A204.1 (cell line): ENCODE data around the gene STX4.

Source experiments
- FAIRE-seq: peaks from 2 replicates; lab custom pipeline; 2012; peaks lifted over from hg19 to GRCh38; lab: Jason Lieb, UNC

Gene STX4, protein sequence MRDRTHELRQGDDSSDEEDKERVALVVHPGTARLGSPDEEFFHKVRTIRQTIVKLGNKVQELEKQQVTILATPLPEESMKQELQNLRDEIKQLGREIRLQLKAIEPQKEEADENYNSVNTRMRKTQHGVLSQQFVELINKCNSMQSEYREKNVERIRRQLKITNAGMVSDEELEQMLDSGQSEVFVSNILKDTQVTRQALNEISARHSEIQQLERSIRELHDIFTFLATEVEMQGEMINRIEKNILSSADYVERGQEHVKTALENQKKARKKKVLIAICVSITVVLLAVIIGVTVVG

DNA sequence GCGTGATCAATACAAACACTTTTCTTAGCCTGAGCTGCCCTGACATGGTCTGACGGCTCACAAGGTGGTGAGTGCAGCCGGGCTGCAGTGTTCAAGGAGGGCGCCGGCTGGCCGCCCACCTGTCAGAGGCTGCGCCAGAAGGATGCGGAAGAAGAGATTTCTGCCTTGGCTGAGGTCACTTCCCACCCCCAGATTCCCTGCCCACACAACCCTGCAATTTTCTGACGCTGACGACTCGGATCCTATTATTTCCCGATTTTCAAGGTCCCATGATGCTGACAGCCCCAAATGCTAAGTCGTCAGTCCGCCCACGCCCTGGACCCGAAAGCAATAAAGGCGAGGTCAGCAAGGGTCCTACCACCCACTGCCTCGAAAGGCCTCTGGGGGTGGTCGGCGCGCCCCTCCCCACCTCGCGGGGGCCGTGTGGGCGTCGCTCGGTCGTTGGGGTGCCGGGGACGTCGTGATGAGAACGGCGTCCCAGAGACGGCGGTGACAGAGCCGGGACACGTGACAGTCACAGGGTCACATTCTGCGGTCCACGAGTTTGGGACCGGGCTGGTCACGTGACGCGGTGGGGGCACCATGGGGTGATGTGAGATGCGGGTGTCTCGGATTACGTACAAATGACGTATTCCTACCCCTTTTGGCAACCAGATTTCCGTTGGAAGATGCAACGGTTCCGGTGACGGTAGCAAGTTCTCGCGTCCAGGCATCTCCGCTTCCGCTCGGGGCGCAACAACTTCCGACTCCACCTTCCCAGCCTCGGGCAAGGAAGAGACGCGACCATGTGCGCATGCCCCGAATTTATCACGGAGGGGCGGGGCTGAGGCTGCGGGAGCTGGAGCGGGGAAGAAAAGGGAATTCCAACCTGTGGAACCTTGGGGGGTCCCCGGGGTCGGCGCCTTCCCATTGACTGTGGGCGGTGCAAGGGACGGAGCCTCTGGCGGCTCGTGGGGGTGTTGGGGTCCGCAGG is at the start of gene STX4:
STX4 (plus strand) TSS at position 823 of the 973 bp plus-strand sequence. CDS start 248 bp downstream, outside the sequence.
- FAIRE-seq, result peak; percentile 96

DNA sequence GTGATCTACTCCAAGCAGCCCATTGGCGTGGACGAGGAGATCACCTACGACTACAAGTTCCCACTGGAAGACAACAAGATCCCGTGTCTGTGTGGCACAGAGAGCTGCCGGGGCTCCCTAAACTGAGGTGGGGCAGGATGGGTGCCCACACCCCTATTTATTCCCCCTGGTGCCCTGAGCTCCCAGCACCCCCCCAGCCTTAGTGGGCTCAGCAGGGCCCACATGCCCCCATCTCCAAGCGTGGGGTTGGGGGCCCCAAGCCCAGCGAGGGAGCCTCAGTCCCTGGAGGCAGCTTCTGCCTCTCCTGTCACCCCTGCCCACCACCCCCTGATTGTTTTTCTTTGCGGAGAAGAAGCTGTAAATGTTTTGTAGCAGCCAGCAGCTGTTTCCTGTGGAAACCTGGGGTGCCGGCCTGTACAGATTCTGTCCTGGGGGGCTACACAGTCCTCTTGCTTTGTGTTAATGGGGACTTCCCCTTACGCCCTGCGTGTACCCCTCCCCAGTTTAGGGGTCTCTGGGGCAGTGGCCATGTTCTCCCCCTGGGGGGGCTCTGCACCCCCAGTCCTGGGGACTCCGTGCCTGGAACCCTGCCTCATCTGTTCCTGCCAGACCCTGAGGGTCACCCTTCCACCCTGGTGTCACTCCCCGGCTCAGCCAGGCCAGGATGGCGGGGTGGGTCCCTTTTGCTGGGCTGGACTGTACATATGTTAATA is 49.3 kb upstream of the STX4 start:
- FAIRE-seq, result no peak

DNA sequence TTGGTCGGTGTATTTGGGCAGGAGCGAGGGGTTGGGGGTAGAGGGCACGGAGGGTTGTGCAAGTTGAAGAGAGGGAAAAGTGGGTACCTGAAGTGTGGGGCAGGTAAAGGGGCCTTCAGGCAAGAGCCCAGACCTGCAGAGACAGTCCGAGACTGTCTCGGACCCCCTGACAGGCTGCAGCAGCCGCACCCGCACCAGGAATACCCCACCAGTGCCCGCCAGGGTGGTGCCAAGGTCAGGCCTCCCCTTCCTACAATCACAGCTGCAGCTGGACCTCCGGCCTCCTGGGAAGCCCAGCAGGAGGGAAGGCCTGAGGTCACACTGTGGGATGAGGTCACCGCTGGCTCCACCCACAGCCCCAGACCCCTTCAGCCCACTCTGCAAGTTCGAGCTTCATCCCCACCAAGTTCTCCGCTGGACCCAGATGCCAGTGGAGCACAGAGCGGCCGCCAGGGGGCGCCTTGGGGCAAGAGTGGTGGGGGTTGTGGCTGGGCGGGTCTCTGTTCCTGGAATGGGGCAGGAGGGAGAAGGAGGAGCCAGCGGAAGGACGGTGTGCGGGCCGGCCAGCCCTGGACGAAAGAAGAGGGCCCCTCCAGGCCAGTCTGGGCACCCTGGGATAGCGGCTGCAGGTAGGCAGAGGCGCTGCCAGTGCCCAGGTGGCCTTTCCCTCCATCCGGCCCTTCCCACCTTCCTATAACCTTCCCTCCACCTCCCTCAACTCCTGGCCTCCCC is 48.5 kb upstream of the STX4 start, which contains the start of gene HSD3B7:
HSD3B7 (plus strand) TSS at position 539 of the 732 bp plus-strand sequence. CDS start 452 bp downstream, outside the sequence.
- peak; percentile 58 for FAIRE-seq

DNA sequence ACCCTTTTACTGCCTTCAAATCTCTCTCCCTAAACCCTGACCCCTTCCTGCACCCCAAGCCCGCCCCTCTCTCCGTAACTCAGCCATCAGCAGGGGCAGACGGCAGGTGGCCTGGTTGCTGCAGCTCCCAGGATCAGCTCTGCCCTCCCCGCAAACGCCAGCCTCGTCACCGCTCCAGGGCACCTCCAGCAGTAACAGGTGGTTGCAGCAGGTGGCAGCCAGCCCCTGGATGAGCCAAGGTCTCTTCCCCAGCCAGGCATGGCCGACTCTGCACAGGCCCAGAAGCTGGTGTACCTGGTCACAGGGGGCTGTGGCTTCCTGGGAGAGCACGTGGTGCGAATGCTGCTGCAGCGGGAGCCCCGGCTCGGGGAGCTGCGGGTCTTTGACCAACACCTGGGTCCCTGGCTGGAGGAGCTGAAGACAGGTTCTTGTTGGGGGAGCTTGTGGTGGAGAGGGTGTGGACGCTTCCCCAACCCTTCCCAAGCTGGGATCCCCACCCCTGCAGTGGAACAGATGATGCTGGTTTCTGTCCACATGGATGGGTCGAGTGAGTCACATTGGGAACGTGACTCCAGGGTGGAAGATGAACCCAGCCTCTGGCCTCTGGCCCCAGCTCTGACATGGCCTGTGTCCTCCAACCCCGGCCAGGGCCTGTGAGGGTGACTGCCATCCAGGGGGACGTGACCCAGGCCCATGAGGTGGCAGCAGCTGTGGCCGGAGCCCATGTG is 47.8 kb upstream of the STX4 start:
- no peak for FAIRE-seq

DNA sequence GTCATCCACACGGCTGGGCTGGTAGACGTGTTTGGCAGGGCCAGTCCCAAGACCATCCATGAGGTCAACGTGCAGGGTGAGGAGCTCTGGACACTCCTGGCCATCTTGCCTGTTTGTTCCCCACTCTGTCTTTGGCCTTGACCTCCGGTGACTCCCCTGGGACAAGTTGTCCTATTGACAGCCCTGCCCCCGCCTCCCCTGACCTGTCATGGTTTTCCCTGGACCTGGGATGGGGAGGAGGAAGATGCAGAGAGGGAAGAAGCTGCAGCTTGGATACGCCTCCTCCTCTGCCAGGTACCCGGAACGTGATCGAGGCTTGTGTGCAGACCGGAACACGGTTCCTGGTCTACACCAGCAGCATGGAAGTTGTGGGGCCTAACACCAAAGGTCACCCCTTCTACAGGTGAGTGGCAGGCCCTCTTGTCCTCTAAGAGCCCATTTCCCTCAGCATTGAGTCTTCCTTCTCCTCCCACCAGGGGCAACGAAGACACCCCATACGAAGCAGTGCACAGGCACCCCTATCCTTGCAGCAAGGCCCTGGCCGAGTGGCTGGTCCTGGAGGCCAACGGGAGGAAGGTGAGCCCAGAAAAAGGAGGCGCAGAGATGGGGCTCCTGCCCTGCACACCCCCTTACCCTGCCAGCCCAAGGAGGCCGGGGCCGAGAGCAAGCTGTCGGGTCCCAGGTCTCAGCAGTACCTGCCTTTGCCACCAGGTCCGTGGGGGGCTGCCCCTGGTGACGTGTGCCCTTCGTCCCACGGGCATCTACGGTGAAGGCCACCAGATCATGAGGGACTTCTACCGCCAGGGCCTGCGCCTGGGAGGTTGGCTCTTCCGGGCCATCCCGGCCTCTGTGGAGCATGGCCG is 47.0 kb upstream of the STX4 start:
- FAIRE-seq, result no peak

DNA sequence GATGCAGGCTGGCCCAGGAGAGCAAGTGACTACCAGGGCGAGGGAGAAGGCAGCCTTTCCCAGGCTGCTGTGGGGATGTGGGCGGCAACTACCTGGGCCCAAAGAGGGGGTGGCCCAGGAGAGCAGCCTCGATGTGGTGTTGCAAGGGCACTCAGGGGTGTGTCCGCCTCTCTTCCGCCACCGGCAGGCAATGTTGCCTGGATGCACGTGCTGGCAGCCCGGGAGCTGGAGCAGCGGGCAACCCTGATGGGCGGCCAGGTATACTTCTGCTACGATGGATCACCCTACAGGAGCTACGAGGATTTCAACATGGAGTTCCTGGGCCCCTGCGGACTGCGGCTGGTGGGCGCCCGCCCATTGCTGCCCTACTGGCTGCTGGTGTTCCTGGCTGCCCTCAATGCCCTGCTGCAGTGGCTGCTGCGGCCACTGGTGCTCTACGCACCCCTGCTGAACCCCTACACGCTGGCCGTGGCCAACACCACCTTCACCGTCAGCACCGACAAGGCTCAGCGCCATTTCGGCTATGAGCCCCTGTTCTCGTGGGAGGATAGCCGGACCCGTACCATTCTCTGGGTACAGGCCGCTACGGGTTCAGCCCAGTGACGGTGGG is 45.7 kb upstream of the STX4 start:
- FAIRE-seq, result no peak

DNA sequence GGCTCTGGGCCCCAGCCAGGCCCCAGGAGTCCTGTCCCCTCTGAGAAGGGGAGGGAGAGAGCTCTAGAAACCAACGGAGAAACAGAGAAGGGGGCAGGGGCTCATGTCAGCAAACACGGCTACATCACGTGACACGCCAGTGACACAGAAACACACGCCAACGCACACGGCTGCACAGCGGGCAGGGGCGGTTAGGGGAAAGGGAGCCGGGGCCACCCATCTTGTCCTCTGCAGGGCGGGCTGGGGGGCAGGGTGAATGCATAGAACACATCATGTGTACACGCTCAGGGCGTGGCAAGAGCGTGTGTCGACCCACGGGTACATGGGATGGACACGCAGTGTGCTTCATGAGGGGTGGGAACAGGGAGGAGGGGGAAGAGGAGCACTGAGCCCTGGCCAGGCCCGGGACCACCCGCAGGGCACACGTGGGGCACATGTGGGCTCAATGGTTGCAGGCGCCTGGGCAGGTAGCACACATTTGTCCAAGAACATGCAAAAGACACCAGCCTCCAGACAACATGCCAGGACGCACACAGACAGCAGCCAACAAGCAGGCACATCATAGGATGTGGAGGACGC is 43.8 kb upstream of the STX4 start:
- FAIRE-seq, result no peak

DNA sequence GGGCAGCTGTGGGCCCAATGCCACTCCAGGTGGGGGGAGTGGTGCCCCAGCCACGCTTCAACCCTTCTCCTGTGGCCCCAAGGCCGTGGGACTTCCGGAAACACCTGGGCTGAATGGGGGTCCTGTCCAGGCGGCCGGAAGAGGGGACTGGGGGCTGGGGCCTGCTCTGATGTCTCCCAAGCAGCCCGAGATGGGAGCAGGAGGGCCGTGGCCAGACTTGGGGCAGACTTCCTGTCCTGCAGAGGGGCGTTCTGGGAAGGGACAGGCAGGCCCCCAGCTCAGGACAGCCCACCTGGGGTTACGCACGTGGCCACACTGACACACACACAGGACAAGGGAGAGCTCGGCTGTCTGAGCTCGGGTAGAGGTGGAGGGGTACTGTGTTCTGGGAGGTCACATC is 43.3 kb upstream of the STX4 start:
- FAIRE-seq, result no peak

DNA sequence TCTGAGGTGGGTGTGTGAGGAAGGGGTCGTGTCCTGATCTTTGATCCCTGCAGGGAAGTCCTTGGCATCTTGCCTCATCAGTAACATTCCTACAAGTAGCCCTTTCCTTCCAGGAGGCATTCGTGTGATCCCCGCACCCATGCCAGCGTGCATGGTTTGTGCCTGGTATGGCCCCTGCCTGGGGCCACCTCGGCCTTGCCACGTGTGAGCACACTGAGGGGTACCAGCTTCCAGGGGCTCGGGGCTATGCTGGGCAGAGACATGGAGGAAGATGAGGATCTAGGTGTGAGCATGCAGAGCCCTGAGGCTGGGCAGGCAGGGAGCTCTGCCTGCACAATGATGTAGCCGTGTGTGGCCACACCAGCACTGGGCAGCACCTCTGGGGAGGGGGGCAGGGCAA is 42.3 kb upstream of the STX4 start:
- no peak for FAIRE-seq

DNA sequence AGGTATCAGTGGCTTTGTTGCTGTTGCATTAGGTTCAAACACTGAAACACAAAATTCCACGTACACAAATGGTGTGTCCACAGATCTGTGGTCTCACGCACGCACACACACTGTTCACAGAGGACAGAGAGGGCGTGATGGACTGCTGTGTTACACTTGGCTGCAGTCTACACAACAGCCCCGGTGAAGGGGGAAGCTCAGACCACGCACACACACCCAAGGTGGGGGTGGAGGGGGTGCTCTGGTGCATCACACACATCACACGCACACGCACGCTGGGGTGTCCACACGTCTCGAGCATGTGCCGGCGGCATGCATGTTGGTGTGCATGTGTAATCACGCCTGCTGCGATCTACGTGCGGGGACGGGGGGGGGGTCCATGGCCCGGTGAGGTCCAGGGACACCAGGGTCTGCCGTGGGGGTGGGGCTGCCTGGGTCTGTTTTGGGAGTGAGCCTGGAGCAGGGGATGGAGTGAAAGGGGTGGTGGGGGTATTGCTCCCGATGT is 41.0 kb upstream of the STX4 start:
- FAIRE-seq, result no peak

DNA sequence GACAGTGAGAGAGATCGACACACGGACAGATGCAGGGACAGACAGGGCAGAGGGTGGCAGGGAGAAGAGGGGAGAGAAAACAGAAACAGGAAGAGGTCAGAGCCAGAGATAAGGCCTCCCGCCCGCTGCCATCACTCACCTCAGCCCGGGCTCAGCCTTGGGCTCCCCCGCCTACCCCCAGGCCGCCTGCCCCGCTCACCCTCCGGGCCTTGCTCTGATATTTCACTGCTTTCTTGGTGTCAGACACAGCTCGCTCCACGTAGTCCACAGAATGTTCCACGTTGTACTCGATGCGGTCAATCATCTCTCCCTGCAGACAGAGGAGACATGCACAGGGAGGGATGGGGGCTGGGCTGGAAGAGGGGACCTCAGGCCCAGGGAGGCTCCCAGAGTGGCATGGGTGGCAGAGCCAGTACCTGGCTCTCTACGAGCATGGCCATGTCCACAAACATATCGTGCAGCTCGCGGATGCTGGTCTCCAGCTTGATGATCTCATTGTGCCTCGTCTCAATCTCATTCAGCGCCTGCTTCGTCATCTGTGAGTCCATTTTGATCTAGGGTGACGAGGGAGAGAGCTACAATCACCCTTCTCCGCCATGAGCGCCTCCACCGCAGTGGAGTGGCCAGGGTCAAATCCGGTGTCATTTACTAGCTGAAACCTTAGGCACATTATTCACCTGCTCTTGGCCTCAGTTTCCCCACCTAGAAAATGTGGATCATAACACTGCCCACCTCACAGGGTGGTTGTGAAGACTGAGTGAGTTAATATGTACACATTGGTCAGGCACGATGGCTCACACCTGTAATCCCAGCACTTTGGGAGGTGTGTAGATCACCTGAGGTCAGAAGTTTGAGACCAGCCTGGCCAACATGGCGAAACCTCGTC is 40.2 kb upstream of the STX4 start:
- no peak for FAIRE-seq

DNA sequence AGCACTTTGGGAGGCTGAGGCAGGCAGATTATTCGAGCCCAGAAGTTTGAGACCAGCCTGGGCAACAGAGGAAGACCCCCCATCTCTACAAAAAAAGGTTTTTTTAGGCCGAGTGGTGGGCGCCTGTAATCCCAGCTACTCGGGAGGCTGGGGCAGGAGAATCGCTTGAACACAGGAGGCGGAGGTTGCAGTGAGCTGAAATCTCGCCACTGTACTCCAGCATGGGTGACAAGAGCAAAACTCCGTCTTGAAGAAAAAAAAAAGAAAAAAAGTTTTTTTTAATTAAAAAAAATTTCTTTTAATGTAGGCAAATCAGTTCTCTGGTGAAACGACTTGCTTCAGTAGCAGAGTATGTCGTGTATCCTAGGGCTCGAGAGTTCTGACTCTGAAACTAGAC is 37.4 kb upstream of the STX4 start:
- no peak for FAIRE-seq

DNA sequence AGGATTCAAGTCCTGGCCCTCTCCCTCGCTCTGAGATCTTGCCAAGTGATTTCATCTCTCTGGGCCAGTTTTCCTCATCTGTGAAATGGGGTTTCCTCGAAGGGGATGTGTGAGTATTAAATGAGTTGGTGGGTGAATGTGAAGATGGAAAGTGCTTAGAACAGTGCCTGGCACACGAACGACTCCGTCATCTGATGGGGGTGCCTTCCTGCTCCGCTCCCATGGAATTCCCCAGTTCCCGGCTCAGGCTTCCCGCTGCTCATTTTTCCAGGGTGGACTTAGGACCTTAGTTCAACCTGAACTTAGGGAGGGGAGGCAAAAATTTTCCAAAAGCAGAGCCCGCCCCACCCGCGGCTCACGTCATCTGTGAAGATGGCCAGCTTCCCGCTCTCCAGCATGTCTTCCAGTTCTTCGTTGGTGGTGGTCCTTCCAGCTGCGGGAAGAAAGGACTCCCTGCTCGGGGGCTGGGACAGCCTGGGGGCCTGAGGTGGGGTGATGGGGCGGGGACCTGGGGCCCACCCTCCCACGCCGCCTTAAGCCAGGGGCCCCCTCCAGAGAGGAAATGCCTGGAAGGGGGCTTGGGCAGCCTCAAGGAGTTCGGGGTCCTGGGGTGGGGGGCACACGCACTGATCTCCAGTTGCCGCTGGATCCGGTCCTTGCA is 36.9 kb upstream of the STX4 start:
- FAIRE-seq, result no peak

DNA sequence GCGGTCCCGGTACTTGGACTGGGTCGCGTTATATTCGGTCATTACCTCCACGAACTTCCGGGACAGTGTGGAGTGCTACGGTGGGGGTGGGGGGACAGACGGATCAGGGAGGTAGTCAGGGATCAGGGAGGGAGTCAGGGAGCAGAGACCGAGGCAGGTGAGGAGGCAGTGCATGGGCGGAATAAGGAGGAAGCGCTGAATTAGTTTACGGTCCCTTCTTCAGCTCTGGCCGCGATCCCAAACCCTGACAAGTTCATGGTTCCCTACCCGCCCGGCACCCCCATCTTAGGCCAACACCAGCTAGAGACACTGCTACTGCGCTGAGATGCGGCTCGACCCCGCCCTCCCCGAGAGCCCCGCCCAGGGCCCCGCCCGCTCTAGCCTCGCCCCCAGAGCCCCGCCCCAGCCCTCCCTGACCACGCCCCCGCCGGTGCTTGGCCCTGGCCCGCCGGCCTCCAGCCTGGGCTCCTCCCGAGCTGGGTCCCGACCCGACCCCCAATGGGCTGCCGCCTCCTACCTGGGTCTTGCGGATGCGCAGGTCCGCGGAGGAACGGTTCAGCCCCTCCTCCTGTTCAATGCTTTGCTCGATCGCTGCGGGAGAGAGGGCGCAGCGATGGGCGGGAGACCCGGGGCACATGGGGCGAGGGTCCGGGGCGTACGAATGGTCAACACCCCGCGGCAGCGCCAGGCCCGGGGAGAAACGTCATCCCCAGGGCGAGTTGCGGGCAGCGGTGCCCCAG is 36.2 kb upstream of the STX4 start:
- no peak for FAIRE-seq

DNA sequence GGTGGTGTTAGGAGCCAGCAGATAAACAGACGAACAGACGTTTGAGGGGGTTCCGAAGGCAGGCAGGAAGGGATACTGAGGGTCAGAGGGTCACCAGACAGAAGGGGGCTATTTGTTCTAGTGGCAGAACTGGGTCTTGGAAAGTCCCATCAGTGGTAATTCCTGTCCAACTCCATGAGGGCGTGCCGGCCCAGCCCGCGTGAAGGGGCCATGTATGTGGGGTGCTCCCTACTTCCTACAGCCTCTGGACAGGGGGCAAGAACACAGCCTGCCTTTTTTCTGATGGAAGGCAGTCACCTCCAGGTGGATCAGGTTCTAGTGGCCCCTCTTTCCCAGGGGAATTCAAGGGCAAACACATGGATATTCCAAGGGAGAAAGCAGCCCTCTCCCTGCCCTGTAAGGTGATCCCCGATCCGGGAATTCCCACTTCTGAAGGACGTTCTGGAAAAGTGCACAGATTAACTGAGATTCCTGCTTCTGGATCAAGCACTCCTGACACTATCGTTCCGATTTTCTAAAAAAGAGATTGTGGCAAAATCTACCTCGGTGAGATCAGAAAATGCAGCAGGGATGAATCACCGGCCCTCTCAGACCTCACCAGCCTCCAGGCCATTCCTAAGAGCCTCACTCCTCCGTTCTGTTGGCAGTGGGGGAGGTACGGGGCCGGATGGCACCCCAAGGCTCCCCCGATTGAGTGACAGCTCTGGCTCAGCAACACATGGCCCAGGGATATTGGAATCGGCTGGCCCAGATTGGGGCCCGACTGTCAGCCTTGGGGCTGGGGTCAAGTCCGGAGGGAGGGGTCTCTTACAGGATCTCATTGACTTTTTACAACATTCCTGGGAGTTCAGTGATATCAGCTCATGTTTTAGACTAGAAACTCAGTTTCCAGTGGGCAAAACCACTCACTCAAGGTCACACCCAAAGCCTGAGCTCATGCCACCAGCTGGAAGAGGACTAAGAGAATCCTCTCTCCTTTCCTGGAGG is 35.3 kb upstream of the STX4 start:
- FAIRE-seq, result no peak
